ENCODE measurements around the gene NEDD9.

Gene NEDD9

DNA sequence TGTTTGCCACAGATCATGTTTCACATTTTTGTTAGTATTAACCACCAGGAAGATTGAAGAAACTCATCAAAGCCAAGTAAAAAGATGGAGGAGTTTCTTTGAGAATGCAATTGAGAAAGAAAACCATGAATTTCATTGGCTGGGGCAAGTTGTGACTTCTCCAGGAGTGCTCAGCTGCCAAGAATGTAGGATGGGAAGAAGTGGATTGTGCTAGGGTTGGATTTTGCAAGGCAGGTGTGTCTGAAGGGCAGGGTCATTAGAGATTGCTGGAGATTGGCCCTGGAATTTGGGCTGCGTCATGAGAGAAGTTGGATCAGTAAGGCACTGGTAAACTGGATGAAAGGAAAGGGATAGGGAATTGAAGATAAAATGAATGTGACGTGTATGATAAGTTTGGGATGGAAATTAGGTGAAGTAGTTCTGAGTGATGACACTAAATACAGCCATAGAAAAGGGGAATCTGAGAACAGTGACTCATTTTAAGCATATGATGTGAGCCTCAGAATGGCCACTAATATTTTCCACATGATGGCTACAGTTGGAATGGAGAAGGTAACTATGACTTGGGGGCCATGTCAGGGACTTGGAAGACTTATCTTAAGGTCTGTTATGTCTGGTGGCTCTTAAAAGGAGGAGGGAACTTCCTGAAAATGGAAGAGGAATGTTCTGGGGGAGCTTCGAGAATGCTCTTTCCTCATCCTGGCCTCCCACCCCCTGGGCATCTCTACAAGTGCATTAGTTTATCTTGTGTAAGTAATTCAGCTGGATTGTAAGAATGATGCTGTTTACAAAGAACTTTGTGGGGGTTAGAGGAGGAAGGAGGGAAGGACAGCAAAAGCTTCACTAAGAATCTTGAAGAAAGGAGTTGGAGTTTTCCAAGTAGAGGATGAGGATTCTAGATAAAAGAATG lies 93.2 kb downstream of the NEDD9 start:
- peak; percentile 21 for DNase-seq

DNA sequence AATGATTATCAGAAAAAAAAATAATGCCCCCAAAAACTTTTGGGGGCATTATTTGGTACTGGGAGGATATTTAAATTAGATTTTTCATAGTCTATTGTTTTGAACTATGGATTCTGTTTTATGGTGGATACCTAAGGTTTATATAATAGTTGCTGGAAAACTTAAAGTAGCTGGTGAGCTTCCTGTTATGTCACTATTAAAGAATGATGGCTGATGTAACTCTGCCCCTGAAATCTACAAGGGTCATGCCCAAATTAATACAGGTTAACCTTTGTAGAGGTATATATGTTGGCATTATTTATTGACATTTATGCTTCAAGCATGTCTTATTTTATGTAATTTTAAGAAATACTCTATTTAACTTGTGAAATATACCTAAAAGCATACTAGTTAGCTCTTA lies 95.7 kb downstream of the NEDD9 start:
- DNase-seq = no peak

All from activated CD4-positive, alpha-beta T cell treated with anti-CD3 and anti-CD28 coated beads, Interleukin-2, Interleukin-6, amounts not matched to agents 100 ng/mL and 50 ng/mL, durations not matched to agents 16 hours and 8 hours (primary cell).